C4-2B (cell line): Measurements from ENCODE around the gene PCSK5.

Experiments
- H3K27ac ChIP-seq: fragments of 450-650 bp; 2 replicates; pipeline ENCODE4 v1.5.1; 2017
- CTCF ChIP-seq: fragments of 450-650 bp; conservative IDR thresholded peaks from 2 replicates; pipeline ENCODE4 v1.5.1; 2017; ENCODE audit warnings: mild to moderate bottlenecking
- ZFX ChIP-seq: fragments of 450-650 bp; IDR thresholded peaks from 2 replicates; pipeline ENCODE4 v1.6.1; 2017

Gene PCSK5

GRCh38 chr9:75983319-75984045, 93.0 kb downstream of the PCSK5 start:
- TF ChIP-seq ZFX: no peak
- no peak for TF ChIP-seq CTCF
- H3K27ac ChIP-seq: no peak overlapping the region

- no peak overlapping the region for H3K27ac ChIP-seq
These were observed 95.0 kb downstream of the PCSK5 start for GRCh38 chr9:75985515-75985914.

GRCh38 chr9:75988663-75989062, 98.2 kb downstream of the PCSK5 start:
- no peak for TF ChIP-seq CTCF
- TF ChIP-seq ZFX: no peak

More at GRCh38 chr9:75985515-75985914, 95.0 kb downstream of the PCSK5 start:
- no peak for TF ChIP-seq CTCF
- no peak for TF ChIP-seq ZFX

GRCh38 chr9:75990156-75990555, 99.7 kb downstream of the PCSK5 start:
- H3K27ac ChIP-seq: no peak overlapping the region
- TF ChIP-seq ZFX (no peak), CTCF (no peak)

More at GRCh38 chr9:75988663-75989062, 98.2 kb downstream of the PCSK5 start:
- no peak overlapping the region for H3K27ac ChIP-seq

- no peak overlapping the region for H3K27ac ChIP-seq
- no peak for TF ChIP-seq ZFX
- TF ChIP-seq CTCF: no peak
These were observed 100.3 kb downstream of the PCSK5 start for GRCh38 chr9:75990576-75991304.

GRCh38 chr9:75992482-75993206, 102.2 kb downstream of the PCSK5 start:
- TF ChIP-seq ZFX (no peak), CTCF (no peak)
- no peak overlapping the region for H3K27ac ChIP-seq

GRCh38 chr9:75993434-75993833, 103.0 kb downstream of the PCSK5 start:
- no peak overlapping the region for H3K27ac ChIP-seq
- TF ChIP-seq CTCF (no peak), ZFX (no peak)
